RWPE1 (cell line): ENCODE data around the gene ZDHHC5.
A peak's percentile ranks its signal among the peaks of the same experiment; 100 is the strongest.
"Not testable (repeated sequence)": the region's sequence is repeated elsewhere in the genome, so short reads cannot be mapped to it uniquely, and the experiment has no call there.

Experiments
- CTCF ChIA-PET: fragments of 350-600 bp; sonication (Branson Sonifier 250); formaldehyde crosslinking; extraction: SDS; loops from one replicate; lab custom pipeline; 2021; lab: Yijun Ruan, JAX
- POLR2A ChIA-PET: fragments of 400-600 bp; formaldehyde crosslinking; extraction: SDS; loops from one replicate; lab custom pipeline; 2020; ENCODE audit warnings: antibody characterized with exemption; ENCODE audit not compliant: low non-redundant PET; lab: Yijun Ruan, JAX
- DNase-seq: peaks from one replicate; pipeline ENCODE4 v3.0.0; 2012; ENCODE audit warnings: low spot score
- H3K27ac ChIP-seq: fragments of 450-650 bp; 2 replicates; pipeline ENCODE4 v1.5.1; 2017
- CTCF ChIP-seq: fragments of 450-650 bp; conservative IDR thresholded peaks from 2 replicates; pipeline ENCODE4 v1.5.1; 2017; ENCODE audit warnings: low read depth, mild to moderate bottlenecking

ZDHHC5 gene

DNA sequence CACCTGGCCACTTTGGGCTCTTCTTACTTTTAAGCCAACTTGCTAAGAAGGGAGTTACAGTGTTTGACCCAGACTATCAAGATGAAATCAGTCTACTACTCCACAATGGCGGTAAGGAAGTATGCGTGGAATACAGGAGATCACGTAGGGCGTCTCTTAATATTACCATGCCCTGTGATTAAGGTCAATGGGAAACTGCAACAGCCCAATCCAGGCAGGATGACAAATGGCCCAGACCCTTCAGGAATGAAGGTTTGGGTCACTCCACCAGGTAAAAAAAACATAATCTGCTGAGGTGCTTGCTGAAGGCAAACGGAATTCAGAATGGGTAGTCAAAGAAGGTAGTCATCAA lies 17.2 kb upstream of the ZDHHC5 start:
- no peak for DNase-seq
- CTCF ChIA-PET: no interaction called here
- POLR2A ChIA-PET: no interaction called here

GRCh38 chr11:57651408-57651807 lies 16.5 kb upstream of the ZDHHC5 start:
- CTCF ChIA-PET: no interaction called here
- no peak for DNase-seq
- POLR2A ChIA-PET: no interaction called here
- no peak overlapping the region for H3K27ac ChIP-seq
- no peak for TF ChIP-seq CTCF

More for the DNA sequence above, 17.2 kb upstream of the ZDHHC5 start:
- TF ChIP-seq CTCF: no peak
- H3K27ac ChIP-seq: no peak overlapping the region

DNA sequence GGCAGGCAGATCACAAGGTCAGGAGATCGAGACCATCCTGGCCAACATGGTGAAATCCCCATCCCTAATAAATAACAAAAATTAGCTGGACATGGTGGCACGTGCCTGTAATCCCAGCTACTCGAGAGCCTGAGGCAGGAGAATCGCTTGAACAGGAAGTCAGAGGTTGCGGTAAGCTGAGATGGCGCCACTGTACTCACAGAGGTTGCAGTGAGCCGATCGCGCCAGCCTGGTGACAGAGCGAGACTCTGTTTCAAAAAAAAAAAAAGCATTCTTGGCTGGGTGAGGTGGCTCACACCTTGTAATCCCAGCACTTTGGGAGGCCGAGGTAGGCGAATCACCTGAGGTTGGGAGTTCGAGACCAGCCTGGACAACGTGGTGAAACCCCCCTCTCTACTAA lies 15.7 kb upstream of the ZDHHC5 start:
- H3K27ac ChIP-seq, DNase-seq, POLR2A ChIA-PET: not testable (repeated sequence)
- CTCF ChIA-PET: interaction anchor here (0.6 kb wide), 1 partner anchor 39 kb away, joined by 3 read pairs; no protein-coding TSS in a partner anchor

DNA sequence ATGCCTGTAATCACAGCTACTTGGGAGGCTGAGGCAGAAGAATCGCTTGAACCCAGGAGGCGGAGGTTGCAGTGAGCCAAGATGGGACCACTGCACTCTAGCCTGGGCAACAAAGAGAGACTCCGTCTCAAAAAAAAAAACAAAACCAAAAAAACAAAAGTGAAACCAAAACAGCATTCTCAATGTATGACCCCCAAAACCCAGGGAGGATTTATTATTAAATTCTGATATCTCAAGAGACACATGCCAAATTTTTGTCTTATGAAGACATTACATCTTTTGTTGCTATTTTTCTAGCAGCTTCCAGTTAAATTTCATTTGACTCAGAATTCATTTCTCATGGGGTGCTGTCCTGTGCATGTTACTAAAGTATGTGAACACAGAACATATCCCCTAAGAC lies 15.3 kb upstream of the ZDHHC5 start:
- TF ChIP-seq CTCF: no peak
- ChIA-PET CTCF (no interaction called here), POLR2A (no interaction called here)
- DNase-seq: no peak
- no peak overlapping the region for H3K27ac ChIP-seq

GRCh38 chr11:57653163-57653562 lies 14.8 kb upstream of the ZDHHC5 start:
- ChIA-PET CTCF (no interaction called here), POLR2A (no interaction called here)
- no peak for DNase-seq
- no peak overlapping the region for H3K27ac ChIP-seq
- TF ChIP-seq CTCF: no peak

- TF ChIP-seq CTCF: no peak
- ChIA-PET CTCF (interaction anchor here (0.5 to 0.6 kb wide), 2 partner anchors 29 to 89 kb away, joined by 3 read pairs; no protein-coding TSS in a partner anchor), POLR2A (no interaction called here)
- H3K27ac ChIP-seq: peak overlapping the region; percentile 89
- DNase-seq: no peak
These were observed 11.1 kb upstream of the ZDHHC5 start for GRCh38 chr11:57656885-57657193.

- DNase-seq: peak; percentile 96
- POLR2A ChIA-PET: no interaction called here
- no peak for TF ChIP-seq CTCF
- CTCF ChIA-PET: interaction anchor here (0.6 to 1.3 kb wide), 3 partner anchors 13 to 143 kb away, joined by 3 to 4 read pairs (median 3); no protein-coding TSS in a partner anchor
- peak within 1 kb of the TSS; percentile 89 for H3K27ac ChIP-seq
These were observed 10.5 kb upstream of the ZDHHC5 start, which contains the start of gene CLP1 for GRCh38 chr11:57657194-57658022. Gene CLP1, plus strand, starts transcription at chr11:57657762. Its CDS starts 1,715 bp downstream, at chr11:57659477.
